Activated naive CD8-positive, alpha-beta T cell treated with anti-CD3 and anti-CD28 coated beads for 36 hours (primary cell): ENCODE data around the gene CUX1. TPM values are rescaled to one million over a fixed set of nuclear protein-coding genes. Genes with fewer than 3 reads are reported as not detected.

Experiments used
- DNase-seq: peaks from one replicate; pipeline ENCODE4 v3.0.0; 2021
- H3K27ac Mint-ChIP-seq: one replicate; pipeline ENCODE4 v1.8.0; 2022; ENCODE audit warnings: mild to moderate bottlenecking, moderate library complexity, mixed read lengths
- H3K27me3 Mint-ChIP-seq: one replicate; pipeline ENCODE4 v1.8.0; 2022; ENCODE audit warnings: mild to moderate bottlenecking, mixed read lengths
- H3K36me3 Mint-ChIP-seq: one replicate; pipeline ENCODE4 v1.8.0; 2021; ENCODE audit warnings: mild to moderate bottlenecking, mixed read lengths
- H3K4me1 Mint-ChIP-seq: one replicate; pipeline ENCODE4 v1.8.0; 2021; ENCODE audit warnings: mixed read lengths
- H3K4me3 Mint-ChIP-seq: one replicate; pipeline ENCODE4 v1.8.0; 2022; ENCODE audit warnings: mild to moderate bottlenecking, moderate library complexity, mixed read lengths
- H3K9me3 Mint-ChIP-seq: one replicate; pipeline ENCODE4 v1.8.0; 2022; ENCODE audit warnings: mixed read lengths
- total RNA-seq, 2 experiments: library from RNA; stranded (reverse); gene quantifications; one replicate each; pipeline ENCODE4 v1.2.3, GENCODE V29; 2021

The CUX1 gene
- total RNA-seq, 2 experiments from 2014 or later = 14.2 to 14.5 TPM

DNA sequence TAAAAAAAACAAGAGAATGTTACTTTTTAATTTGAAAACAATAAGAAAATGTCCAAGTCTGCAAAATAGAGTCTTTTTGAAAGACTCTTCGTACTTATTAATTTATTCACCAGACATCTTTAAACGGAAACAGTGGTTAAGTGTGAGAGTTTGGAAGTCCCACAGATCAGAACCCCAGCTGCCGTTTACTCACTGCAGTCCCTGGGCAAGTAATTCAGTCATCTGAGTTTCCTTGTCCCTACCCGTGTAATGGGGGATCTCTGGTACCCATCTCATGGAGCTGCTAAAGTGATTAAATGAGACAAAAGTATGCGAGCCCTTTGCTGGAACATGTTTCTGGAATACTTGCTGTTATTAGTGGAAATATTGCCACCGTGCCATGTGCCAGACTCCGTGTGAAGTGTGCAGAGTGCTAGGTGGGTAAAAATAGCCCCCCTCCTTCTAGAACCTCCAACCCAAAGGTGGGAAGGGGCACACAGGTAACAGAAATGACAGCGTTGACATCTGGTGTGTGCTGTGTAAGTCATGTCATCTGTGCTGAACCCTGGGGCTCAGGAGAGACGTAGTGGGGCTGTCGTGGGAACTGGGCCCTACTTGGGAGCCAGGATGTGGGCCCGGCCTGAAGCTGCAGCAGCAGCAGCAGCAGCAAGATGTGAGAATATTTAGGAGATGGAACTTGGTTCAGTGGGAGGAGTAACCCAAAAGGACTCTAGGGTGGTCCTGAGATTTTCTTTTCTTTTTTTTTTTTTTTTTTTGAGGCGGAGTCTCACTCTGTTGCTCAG is 140.5 kb downstream of the CUX1 start:
- no peak for DNase-seq
- Mint-ChIP-seq H3K36me3 (peaks cover 4% of the 10 kb centered on the region), H3K4me3 (no peak overlapping the region), H3K27me3 (no peaks in the 10 kb centered on the region), H3K27ac (no peak overlapping the region), H3K4me1 (peaks cover 32% of the 10 kb centered on the region), H3K9me3 (no peaks in the 10 kb centered on the region)

DNA sequence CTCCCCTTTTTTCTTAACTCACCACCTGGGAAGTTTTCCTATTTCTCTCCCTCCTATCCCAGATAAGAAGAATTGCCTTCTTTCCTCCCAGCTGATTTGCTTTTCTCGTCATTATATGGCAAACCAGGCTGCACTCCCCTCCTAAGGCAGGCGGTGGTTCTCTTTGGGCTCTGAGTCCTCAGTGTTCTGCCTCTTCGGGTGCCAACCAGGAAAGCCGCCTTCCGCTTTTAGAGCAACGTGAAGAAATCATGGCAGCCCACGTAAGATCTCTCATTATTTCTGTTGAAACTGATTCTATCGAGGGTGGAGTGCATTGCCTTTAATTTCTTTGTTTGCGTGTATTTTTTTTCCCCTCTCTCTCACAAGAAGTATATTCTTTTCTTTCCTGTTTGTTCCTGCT is 141.9 kb downstream of the CUX1 start:
- no peak for DNase-seq

DNA sequence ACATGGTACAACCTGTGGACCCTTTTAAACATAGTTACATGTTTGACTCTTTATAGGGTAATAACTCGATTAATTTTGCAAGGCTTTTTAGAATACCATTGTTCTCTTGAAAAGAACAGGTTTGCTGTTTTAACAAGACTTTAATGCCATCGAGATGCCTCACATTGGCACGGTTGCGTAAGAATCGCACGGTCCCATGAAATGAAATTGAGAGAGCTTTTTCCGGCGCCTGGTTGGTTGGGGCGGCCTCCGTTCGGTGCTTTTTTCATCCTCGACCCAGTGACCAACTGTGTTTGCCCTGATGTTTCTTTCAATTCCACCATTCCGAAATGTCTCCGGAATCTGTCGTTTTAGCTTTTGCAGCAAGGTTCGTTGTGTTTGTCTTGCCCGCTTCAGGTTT is 142.4 kb downstream of the CUX1 start:
- H3K9me3 Mint-ChIP-seq = no peaks in the 10 kb centered on the region
- no peak overlapping the region for H3K4me3 Mint-ChIP-seq
- H3K27ac Mint-ChIP-seq = no peak overlapping the region

More for the DNA sequence above, 141.9 kb downstream of the CUX1 start:
- Mint-ChIP-seq H3K4me3 (no peak overlapping the region), H3K27ac (no peak overlapping the region), H3K36me3 (no peaks in the 10 kb centered on the region), H3K4me1 (peaks cover 19% of the 10 kb centered on the region), H3K9me3 (no peaks in the 10 kb centered on the region), H3K27me3 (no peaks in the 10 kb centered on the region)

DNA sequence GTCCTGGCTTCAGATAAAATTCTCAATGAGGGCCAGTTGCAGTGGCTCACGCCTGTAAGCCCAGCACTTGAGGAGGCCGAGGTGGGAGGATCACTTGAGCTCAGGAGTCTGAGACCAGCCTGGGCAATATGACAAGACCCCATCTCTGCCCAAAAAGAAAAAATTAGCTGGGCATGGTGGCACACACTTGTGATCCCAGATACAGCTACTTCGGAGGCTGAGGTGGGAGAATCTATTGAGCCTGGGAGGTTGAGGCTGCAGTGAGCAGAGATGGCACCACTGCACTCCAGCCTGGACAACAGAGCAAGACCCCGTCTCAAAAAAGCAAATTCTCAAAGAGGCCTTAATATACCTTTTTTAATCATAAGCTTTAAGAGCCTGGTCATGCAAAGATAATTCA is 142.9 kb downstream of the CUX1 start:
- Mint-ChIP-seq H3K27ac (no peak overlapping the region), H3K27me3 (no peaks in the 10 kb centered on the region), H3K9me3 (no peaks in the 10 kb centered on the region), H3K4me3 (no peak overlapping the region), H3K36me3 (no peaks in the 10 kb centered on the region), H3K4me1 (peaks cover 12% of the 10 kb centered on the region)
- no peak for DNase-seq

More for the DNA sequence above, 142.4 kb downstream of the CUX1 start:
- H3K36me3 Mint-ChIP-seq = no peaks in the 10 kb centered on the region
- H3K4me1 Mint-ChIP-seq = peaks cover 16% of the 10 kb centered on the region
- no peaks in the 10 kb centered on the region for H3K27me3 Mint-ChIP-seq
- DNase-seq = no peak

DNA sequence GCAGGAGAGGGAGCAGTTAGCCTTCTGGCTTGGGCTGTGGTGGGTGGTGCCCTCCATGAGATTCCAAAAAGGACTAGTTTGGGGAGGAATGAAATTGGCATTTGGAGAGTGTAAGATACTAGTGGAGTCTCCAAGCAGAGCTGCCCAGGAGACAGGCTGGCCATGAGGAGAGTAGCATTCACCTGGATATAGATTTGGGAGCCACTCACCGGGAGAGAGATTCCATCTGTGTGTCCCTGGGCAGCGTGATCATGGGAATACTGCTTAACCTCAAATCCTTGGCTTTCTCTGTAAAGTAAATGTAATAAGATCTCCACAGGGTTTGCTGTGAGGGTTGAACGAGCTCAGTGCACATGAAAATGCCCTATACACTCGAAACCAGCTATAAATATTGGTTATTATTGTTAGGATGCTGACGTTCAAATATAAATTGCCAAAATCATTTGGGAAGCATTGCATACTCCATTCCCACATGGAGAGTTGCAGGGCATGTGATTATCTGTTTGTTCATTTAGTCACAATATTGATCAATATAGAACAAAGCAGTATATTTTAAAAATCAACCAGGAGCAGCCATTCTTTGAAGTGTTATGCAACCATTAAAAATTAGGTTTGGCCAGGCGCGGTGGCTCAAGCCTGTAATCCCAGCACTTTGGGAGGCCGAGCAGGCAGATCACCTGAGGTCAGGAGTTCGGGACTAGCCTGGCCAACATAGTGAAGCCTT is 143.7 kb downstream of the CUX1 start:
- H3K4me1 Mint-ChIP-seq = peaks cover 10% of the 10 kb centered on the region
- H3K27ac Mint-ChIP-seq = no peak overlapping the region
- H3K36me3 Mint-ChIP-seq = no peaks in the 10 kb centered on the region
- no peak for DNase-seq
- no peaks in the 10 kb centered on the region for H3K27me3 Mint-ChIP-seq
- H3K4me3 Mint-ChIP-seq = no peak overlapping the region
- no peaks in the 10 kb centered on the region for H3K9me3 Mint-ChIP-seq

DNA sequence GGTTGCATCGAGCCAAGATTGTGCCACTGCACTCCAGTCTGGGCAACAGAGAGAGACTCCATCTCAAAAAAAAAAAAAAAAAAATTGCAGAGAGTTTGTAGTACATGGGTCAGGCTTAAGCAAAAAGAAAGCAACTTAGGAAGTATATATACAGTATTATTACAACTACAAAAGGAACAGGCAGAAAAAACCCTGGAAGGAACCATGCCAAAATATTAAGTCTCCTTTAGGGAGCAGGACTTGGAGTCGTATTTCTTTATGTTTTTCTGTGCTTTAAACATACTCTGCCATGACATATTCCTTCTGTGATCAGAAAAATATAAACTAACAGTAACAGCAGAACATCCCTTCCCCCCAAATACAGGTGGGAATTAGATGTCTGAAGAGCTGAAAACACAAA is 144.4 kb downstream of the CUX1 start:
- H3K27ac Mint-ChIP-seq = no peak overlapping the region
- H3K27me3 Mint-ChIP-seq = no peaks in the 10 kb centered on the region

DNA sequence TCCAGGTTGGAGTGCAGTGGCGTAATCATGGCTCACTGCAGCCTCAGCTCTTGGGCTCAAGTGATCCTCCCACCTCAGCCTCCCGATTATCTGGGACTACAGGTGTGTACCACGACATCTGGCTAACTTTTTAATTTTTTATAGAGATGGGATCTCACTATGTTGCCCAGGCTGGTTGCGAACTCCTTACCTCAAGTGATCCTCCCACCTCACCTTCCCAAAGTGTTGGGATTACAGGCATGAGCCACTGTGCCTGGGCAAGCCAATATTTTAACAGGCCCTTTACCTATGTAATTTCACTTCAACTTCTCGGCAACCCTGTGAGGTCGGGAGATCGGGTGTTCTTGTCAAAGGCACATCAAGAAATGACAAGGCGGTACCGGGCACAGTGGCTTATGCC is 146.3 kb downstream of the CUX1 start:
- H3K9me3 Mint-ChIP-seq = no peaks in the 10 kb centered on the region
- H3K36me3 Mint-ChIP-seq = no peaks in the 10 kb centered on the region
- no peak for DNase-seq
- H3K4me3 Mint-ChIP-seq = no peak overlapping the region
- H3K4me1 Mint-ChIP-seq = no peaks in the 10 kb centered on the region
- no peak overlapping the region for H3K27ac Mint-ChIP-seq
- no peaks in the 10 kb centered on the region for H3K27me3 Mint-ChIP-seq

More for the DNA sequence above, 144.4 kb downstream of the CUX1 start:
- H3K9me3 Mint-ChIP-seq = no peaks in the 10 kb centered on the region
- H3K4me3 Mint-ChIP-seq = no peak overlapping the region
- no peaks in the 10 kb centered on the region for H3K36me3 Mint-ChIP-seq
- H3K4me1 Mint-ChIP-seq = peaks cover 6% of the 10 kb centered on the region
- DNase-seq = no peak

DNA sequence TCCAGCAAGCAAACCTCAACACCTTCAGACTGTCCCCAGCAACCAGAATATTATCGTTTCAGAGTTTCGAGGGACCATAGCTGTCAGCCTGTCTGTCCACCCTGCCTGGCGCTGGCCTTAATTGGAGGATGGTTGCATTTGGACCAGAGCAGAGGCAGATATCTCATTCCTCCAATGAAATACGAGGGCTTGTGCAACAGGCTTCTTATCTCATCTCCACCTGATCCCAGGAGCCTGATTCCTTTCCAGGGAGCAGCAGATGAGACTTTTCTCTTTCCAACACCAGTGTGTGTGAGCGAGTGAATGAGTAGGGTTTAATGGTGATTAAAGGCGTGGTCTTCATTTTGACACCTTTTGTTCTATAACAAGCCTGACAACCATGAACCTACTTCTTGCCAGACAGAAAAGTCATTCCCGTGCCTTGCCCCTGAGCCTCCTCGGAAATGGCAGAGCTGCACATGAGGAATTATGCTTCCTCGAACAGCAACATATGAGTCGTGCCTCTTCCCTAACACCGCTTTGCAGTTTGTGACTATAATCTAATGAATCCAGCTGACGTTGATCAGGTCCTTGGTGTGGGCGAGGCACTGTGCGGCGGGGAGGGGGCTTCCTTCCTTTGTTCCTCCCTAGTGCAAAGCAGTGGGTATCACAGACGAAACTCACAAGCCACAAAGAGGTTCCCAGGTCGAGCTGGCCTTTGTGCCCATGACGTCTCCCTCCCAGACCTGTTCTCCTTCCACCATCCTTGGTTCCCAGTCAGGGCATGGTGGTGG is 147.4 kb downstream of the CUX1 start:
- Mint-ChIP-seq H3K27ac (no peak overlapping the region), H3K4me3 (no peak overlapping the region), H3K9me3 (no peaks in the 10 kb centered on the region)

DNA sequence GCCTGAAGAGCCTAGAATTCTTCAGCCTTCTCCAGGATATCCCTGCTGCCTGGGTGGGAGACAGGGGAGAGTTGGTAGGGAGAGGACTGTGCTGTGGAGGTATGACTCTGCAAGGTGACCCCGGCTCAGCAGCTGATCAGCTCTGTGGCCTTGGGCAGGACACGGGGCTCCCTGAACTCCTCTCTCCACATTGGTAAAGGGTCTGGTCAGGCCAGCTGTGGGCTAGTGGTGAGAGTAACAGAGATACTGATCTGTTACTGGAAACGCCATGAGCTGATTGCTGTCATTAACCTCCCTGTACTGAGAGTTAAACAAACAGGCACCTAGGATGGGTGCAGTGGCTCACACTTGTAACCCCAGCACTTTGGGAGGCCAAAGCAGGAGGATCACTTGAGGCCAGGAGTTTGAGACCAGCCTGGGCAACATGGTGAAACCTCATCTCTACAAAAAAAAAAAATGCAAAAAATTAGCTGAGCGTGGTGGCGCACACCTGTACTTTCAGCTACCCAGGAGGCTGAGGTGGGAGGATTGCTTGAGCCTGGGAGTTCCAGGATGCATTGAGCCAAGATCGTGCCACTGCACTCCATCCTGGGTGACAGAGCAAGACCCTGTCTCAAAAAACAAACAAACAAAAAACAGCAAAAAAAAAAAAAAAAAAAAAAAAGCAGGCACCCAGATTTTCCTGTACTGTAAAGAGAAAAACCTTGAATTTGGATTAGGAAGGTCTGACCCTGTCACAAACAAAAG is 151.5 kb downstream of the CUX1 start:
- Mint-ChIP-seq H3K36me3 (peaks cover 2% of the 10 kb centered on the region), H3K27me3 (no peaks in the 10 kb centered on the region), H3K4me3 (no peak overlapping the region), H3K9me3 (no peaks in the 10 kb centered on the region), H3K27ac (no peak overlapping the region), H3K4me1 (no peaks in the 10 kb centered on the region)
- no peak for DNase-seq

More for the DNA sequence above, 147.4 kb downstream of the CUX1 start:
- Mint-ChIP-seq H3K36me3 (peaks cover 2% of the 10 kb centered on the region), H3K4me1 (no peaks in the 10 kb centered on the region), H3K27me3 (no peaks in the 10 kb centered on the region)
- DNase-seq = no peak

DNA sequence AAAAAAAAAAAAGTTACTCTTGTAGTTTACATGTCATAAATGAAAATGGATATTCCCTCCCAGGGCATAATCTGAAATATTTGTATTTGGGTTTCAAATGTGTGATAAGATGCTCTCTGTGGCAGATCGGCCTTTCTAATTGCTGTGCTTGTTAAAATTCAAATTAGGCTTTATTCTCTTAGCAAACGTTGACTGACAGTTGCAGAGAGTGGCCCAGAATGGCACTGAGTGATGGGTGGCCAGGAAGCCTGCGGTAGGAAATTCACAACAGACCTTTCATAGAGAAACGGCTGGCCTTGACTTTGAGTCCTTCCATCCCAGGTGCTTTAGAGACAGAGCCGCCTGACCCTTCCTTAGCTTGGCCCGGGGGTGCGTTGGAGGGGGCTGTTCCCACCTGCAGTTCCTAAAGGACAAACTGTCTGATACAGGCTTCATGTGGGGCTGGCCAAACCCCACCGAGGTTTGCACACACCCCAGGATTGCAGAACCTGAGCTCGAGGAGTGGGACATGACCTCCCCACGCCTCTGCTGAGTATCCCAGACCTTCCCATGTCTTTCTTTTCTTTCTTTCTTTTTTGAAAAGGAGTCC is 152.7 kb downstream of the CUX1 start:
- DNase-seq = no peak
- Mint-ChIP-seq H3K36me3 (peaks cover 2% of the 10 kb centered on the region), H3K4me1 (peaks cover 1% of the 10 kb centered on the region), H3K4me3 (no peak overlapping the region), H3K27me3 (no peaks in the 10 kb centered on the region), H3K9me3 (no peaks in the 10 kb centered on the region), H3K27ac (no peak overlapping the region)

DNA sequence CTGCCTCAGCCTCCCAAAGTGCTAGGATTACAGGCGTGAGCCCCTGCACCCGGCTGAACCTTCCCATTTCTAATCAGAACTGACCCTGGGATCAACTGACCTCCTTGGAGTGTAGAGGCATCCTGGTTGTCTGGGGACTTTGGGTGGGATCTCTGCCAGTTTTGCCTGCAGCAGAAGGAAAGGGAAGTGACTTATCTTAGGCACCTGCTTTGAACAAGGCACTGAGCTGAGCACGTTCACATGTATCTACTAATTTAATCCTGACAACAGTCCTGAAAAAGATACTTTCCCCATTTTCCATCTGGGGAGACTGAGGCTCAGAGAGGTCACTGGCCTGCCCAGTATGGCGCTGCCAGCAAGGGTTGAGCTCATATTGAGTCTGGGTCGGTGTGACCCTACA is 153.4 kb downstream of the CUX1 start:
- Mint-ChIP-seq H3K27me3 (no peaks in the 10 kb centered on the region), H3K27ac (no peak overlapping the region), H3K36me3 (peaks cover 2% of the 10 kb centered on the region), H3K4me3 (no peak overlapping the region), H3K4me1 (peaks cover 1% of the 10 kb centered on the region), H3K9me3 (no peaks in the 10 kb centered on the region)
- DNase-seq = no peak

DNA sequence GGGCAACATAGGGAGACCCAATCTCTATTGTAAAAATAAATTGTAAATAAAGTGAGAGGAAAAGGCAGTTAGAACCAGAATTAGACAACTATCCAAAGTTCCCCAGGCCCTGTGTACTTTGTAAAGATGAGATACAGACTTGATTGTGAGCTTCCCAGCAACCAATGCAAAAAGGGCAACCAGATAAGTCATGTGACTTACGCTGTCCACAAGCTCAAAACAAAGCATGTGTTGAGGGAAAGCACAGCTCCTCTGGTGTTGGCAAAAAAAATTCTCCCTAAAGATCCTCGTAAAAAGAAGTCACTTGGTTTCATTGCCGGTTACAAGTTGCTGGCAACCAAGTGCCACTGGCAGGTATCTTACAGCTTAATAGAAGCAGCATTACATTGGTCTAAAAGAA is 154.0 kb downstream of the CUX1 start:
- H3K27me3 Mint-ChIP-seq = no peaks in the 10 kb centered on the region

DNA sequence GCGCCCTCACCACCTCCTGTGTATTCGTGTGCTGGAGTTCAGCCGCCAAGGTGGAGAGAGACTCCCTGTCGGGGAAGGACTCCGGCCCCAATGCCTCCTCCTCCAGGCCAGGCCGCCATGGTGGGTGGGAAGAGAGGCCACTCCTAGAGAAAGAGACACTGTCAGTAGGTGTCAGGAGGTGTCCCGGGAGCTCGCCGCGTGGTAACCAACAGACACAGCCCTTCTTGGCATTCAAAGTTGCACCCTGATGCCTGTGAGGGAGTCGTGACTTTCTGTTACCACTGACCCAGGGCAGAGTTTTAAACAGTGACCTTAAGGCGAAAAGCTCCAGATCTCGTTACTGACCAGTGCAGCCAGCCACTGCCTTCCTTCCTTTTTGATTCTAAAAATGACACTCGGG is 155.2 kb downstream of the CUX1 start:
- H3K4me1 Mint-ChIP-seq = peaks cover 1% of the 10 kb centered on the region
- DNase-seq = no peak
- H3K9me3 Mint-ChIP-seq = no peaks in the 10 kb centered on the region

More for the DNA sequence above, 154.0 kb downstream of the CUX1 start:
- Mint-ChIP-seq H3K36me3 (peaks cover 2% of the 10 kb centered on the region), H3K4me1 (peaks cover 1% of the 10 kb centered on the region), H3K4me3 (no peak overlapping the region), H3K9me3 (no peaks in the 10 kb centered on the region), H3K27ac (no peak overlapping the region)
- DNase-seq = no peak

DNA sequence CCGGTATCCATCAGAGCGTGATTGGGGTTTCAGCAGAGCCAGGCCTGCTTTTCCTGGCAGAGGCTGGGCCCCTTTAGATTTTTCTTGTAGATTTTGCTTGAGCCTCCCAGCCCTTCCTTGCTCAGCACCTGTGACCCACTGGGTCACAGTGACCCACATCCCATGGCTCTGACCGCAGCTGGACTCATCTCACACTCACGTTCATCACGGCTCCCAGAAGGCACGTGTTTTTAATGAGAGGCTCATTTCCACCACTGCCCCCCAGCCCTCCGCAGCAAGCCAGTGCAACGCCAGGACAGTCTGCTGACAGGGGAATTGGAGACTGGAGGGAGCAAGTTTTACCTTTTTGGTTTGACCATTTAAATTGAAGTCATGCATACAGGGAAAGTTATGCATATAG is 155.7 kb downstream of the CUX1 start:
- Mint-ChIP-seq H3K4me3 (no peak overlapping the region), H3K36me3 (peaks cover 3% of the 10 kb centered on the region), H3K9me3 (no peaks in the 10 kb centered on the region), H3K27ac (no peak overlapping the region), H3K4me1 (peaks cover 1% of the 10 kb centered on the region), H3K27me3 (no peaks in the 10 kb centered on the region)
- DNase-seq = no peak

More for the DNA sequence above, 155.2 kb downstream of the CUX1 start:
- Mint-ChIP-seq H3K27ac (no peak overlapping the region), H3K4me3 (no peak overlapping the region), H3K27me3 (no peaks in the 10 kb centered on the region), H3K36me3 (peaks cover 3% of the 10 kb centered on the region)
